GM12878 (cell line): ENCODE results near the gene DEXI. TPM values are rescaled to one million over a fixed set of nuclear protein-coding genes. Genes with fewer than 3 reads are reported as not detected.

Experiments
- ATAC-seq: fragments of 200-7000 bp; cut with Tn5 transposase; 3 replicates; pipeline ENCODE4 v1.9.1; 2020; ENCODE audit warnings: mild to moderate bottlenecking, moderate library complexity
- BruUV-seq: library from RNA; stranded (reverse); fragments of 400-500 nt; replicated peaks from 2 replicates; lab custom pipeline; 2021; lab: Mats Ljungman, UMichigan
- CTCF ChIA-PET: fragments of 300-600 bp; sonication (Branson Sonifier 250); formaldehyde crosslinking; extraction: SDS; loops from one replicate; lab custom pipeline; 2021; ENCODE audit warnings: inconsistent platforms; lab: Yijun Ruan, JAX
- POLR2A ChIA-PET: fragments of 350-600 bp; formaldehyde crosslinking; extraction: SDS; loops from one replicate; lab custom pipeline; 2021; ENCODE audit warnings: inconsistent platforms; lab: Charles Lee
- RAD21 ChIA-PET: fragments of 300-600 bp; sonication (Branson Sonifier 250); formaldehyde crosslinking; loops from one replicate; lab custom pipeline; 2023; ENCODE audit warnings: antibody characterized with exemption; ENCODE audit not compliant: unreplicated experiment; lab: Charles Lee
- SMC1A ChIA-PET: fragments of 300-600 bp; sonication (Branson Sonifier 250); formaldehyde crosslinking; loops from one replicate; lab custom pipeline; 2023; ENCODE audit not compliant: unreplicated experiment, uncharacterized antibody; lab: Charles Lee
- DNase-seq: peaks from one replicate; pipeline ENCODE4 v3.0.0-alpha.2; 2011; ENCODE audit warnings: low read depth, low spot score
- FAIRE-seq: peaks from 3 replicates; lab custom pipeline; 2011; peaks lifted over from hg19 to GRCh38; lab: Jason Lieb, UNC
- H2AFZ ChIP-seq: 2 replicates; pipeline ENCODE4 v1.6.0; 2011; ENCODE audit warnings: low read depth, low read length, control low read depth; ENCODE audit not compliant: control insufficient read depth
- H3K27ac ChIP-seq: 2 replicates; pipeline ENCODE4 v1.5.1; 2011; ENCODE audit warnings: control low read depth; ENCODE audit not compliant: control insufficient read depth, insufficient read depth
- H3K27me3 ChIP-seq, 2 experiments: replicated peaks in 1 of 2; 2 replicates each; pipeline versions ENCODE4 v1.6.0 to v1.6.1; 2011; ENCODE audit warnings: low read length in 1 of 2; ENCODE audit not compliant: control insufficient read depth in 2 of 2, insufficient read depth in 2 of 2
- H3K36me3 ChIP-seq, 2 experiments: 2 replicates each; pipeline ENCODE4 v1.5.1; 2011; ENCODE audit warnings: low read length in 1 of 2; ENCODE audit not compliant: control insufficient read depth in 2 of 2, insufficient read depth in 2 of 2
- H3K4me1 ChIP-seq: 2 replicates; pipeline ENCODE4 v1.6.1; 2011; ENCODE audit warnings: mild to moderate bottlenecking, low read length, moderate library complexity, mixed read lengths; ENCODE audit not compliant: control insufficient read depth, insufficient read depth
- H3K4me2 ChIP-seq: 2 replicates; pipeline ENCODE4 v1.6.0; 2011; ENCODE audit warnings: control low read depth; ENCODE audit not compliant: control insufficient read depth, insufficient read depth
- H3K4me3 ChIP-seq: fragments of 200-600 bp; sonication (generic); 2 replicates; pipeline ENCODE4 v1.5.1; 2016
- H3K79me2 ChIP-seq: 2 replicates; pipeline ENCODE4 v1.6.0; 2011; ENCODE audit warnings: low read length; ENCODE audit not compliant: control insufficient read depth, insufficient read depth
- H3K9ac ChIP-seq: 2 replicates; pipeline ENCODE4 v1.8.0; 2011; ENCODE audit warnings: low read length, control low read depth, mixed read lengths; ENCODE audit not compliant: control insufficient read depth, insufficient read depth
- H3K9me3 ChIP-seq: replicated peaks from 3 replicates; pipeline ENCODE4 v1.5.1; 2011; ENCODE audit warnings: mild to moderate bottlenecking, low read length; ENCODE audit not compliant: control insufficient read depth, insufficient read depth
- H4K20me1 ChIP-seq: 2 replicates; pipeline ENCODE4 v1.6.0; 2011; ENCODE audit not compliant: control insufficient read depth, insufficient read depth
- ATF7 ChIP-seq: fragments of 450-650 bp; IDR thresholded peaks from 2 replicates; pipeline ENCODE4 v1.6.1; 2016; ENCODE audit warnings: low read depth, mild to moderate bottlenecking
- BCL11A ChIP-seq: IDR thresholded peaks from 2 replicates; pipeline ENCODE4 v1.6.1; 2011; ENCODE audit warnings: low read depth, low read length
- HDAC2 ChIP-seq: fragments of 200-600 bp; sonication (generic); IDR thresholded peaks from 2 replicates; pipeline ENCODE4 v1.6.1; 2017
- KAT2A ChIP-seq: conservative IDR thresholded peaks from 2 replicates; pipeline ENCODE4 v1.6.1; 2011; ENCODE audit warnings: low read depth, low read length; ENCODE audit not compliant: control insufficient read depth
- MEF2B ChIP-seq: fragments of 450-650 bp; IDR thresholded peaks from 2 replicates; pipeline ENCODE4 v1.6.1; 2018; ENCODE audit warnings: mild to moderate bottlenecking, moderate library complexity; ENCODE audit not compliant: partially characterized antibody, poor library complexity, severe bottlenecking
- MTA2 ChIP-seq: fragments of 450-650 bp; IDR thresholded peaks from 2 replicates; pipeline ENCODE4 v1.6.1; 2016; ENCODE audit warnings: low read depth, mild to moderate bottlenecking, moderate library complexity
- NR2F1 ChIP-seq: fragments of 450-650 bp; conservative IDR thresholded peaks from 2 replicates; pipeline ENCODE4 v1.6.1; 2017; ENCODE audit warnings: mild to moderate bottlenecking
- RAD51 ChIP-seq: fragments of 450-650 bp; IDR thresholded peaks from 2 replicates; pipeline ENCODE4 v1.6.1; 2016; ENCODE audit warnings: moderate library complexity, mild to moderate bottlenecking, inconsistent platforms
- RUNX3 ChIP-seq: IDR thresholded peaks from 2 replicates; pipeline ENCODE4 v1.6.1; 2012; ENCODE audit warnings: low read length, inconsistent platforms
- SMAD1 ChIP-seq: fragments of 450-650 bp; IDR thresholded peaks from 2 replicates; pipeline ENCODE4 v1.6.1; 2018; ENCODE audit warnings: mild to moderate bottlenecking, low read depth; ENCODE audit not compliant: partially characterized antibody
- WRNIP1 ChIP-seq: IDR thresholded peaks from 2 replicates; pipeline ENCODE4 v1.6.1; 2011; ENCODE audit warnings: low read depth, low read length, improper control_type of control experiment, borderline replicate concordance
- WGBS: methylation state at CpG from one replicate; pipeline ENCODE4 v1.1.6; 2016; ENCODE audit warnings: low lambda C conversion rate; ENCODE audit not compliant: insufficient replicate concordance, insufficient coverage; ENCODE audit errors: missing lambda C conversion rate; 5-methylcytosine and 5-hydroxymethylcytosine counted together
- in situ Hi-C: fragments of 300-500 bp; cut with MboI; formaldehyde crosslinking; loops from 9 replicates; pipeline ENCODE4 v1.14.3; 2018; ENCODE audit warnings: mixed read lengths
- intact Hi-C: fragments of 100-400 bp; cut with micrococcal nuclease; formaldehyde crosslinking; loops from one replicate; pipeline ENCODE4 v1.14.2; 2022; ENCODE audit not compliant: unreplicated experiment
- polyA plus RNA-seq, 11 experiments: library from polyadenylated mRNA; depleted of rRNA in 4 of 11; unstranded in 6 of 11; stranded (reverse) in 5 of 11; fragments of >200 nt; fragmentation: Nextera tagmentation in 4 of 11; fragmentation: Illumina TruSeq in 1 of 11; extraction: Ambion mirVana in 4 of 11; extraction: Trizol in 1 of 11; gene quantifications; 1 replicate in 1 of 11; 2 replicates in 10 of 11; pipeline versions ENCODE4 v1.2.1 to v1.2.3, GENCODE V29; 2011 to 2016; ENCODE audit warnings: inconsistent platforms in 2 of 11, missing spikeins in 2 of 11, low read depth in 1 of 11
- total RNA-seq, 4 experiments: library from RNA; depleted of rRNA in 3 of 4; stranded (reverse); fragments of >200 nt in 3 of 4; fragmentation: Illumina TruSeq in 1 of 4; extraction: Trizol in 1 of 4; gene quantifications; 2 replicates each; pipeline versions ENCODE4 v1.2.1 to v1.2.3, GENCODE V29; 2013 to 2021
- TF ChIP-seq, protein P1 (sequence below), 3 experiments: IDR thresholded peaks in 2 of 3; conservative IDR thresholded peaks in 1 of 3; 2 replicates each; pipeline ENCODE4 v1.5.1; 2011; ENCODE audit warnings: low read depth in 3 of 3, low read length in 3 of 3, mild to moderate bottlenecking in 3 of 3, control low read depth in 2 of 3, moderate library complexity in 2 of 3, inconsistent platforms in 1 of 3, mixed read lengths in 1 of 3; ENCODE audit not compliant: control insufficient read depth in 2 of 3, insufficient read depth in 1 of 3; ENCODE audit errors: extremely low read depth in 1 of 3
- TF ChIP-seq, protein P2 (sequence below): fragments of 450-650 bp; IDR thresholded peaks from 2 replicates; pipeline ENCODE4 v1.6.1; 2017; ENCODE audit warnings: mild to moderate bottlenecking, moderate library complexity
- TF ChIP-seq, protein P3 (sequence below): fragments of 450-650 bp; formaldehyde crosslinking; IDR thresholded peaks from 2 replicates; pipeline ENCODE4 v1.5.0; 2022; ENCODE audit warnings: mild to moderate bottlenecking, missing genetic modification characterization

DEXI gene
- total and polyA plus RNA-seq, 10 of the 15 experiments (the other 5 are each of a cell fraction or from before 2014, with no cell fraction given): 1.4 to 26.3 (median 18.4) TPM

DNA sequence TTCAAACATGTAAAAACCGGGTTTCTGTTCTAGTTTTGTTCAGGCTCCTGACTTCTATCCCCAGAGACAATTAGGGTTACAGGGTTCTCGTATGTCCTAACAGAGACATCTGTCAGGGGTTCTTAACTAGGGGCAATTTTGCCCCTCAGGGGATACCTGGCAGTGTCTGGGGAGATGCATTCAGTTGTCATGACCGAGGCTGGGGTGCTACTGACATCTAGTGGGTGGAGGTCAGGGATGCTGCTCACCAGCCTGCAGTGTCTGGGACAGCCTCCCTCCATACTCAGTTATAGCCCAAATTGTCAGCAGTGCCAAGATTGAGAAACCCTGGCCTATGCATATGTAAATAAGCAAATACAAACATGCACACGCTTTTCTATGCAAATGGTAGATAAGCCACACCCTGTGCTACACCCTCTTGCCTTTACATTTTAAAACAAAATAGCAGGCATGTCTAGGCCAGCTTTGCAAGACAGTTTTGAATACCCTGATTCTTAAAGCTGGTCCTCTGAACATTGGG, 39.5 kb upstream of the DEXI start:
- Histone ChIP-seq H3K27me3 (no peaks in the 10 kb centered on the region), H3K9ac (no peak overlapping the region; the same call in 1 of the 2 replicates), H2AFZ (no peak overlapping the region), H3K4me1 (peaks cover 20% of the 10 kb centered on the region), H4K20me1 (no peaks in the 10 kb centered on the region), H3K4me2 (peak overlapping the region; percentile 71), H3K9me3 (no peaks in the 10 kb centered on the region), H3K79me2 (no peaks in the 10 kb centered on the region), H3K4me3 (no peak overlapping the region), H3K27ac (peak overlapping the region; percentile 55; the same call in 1 of the 2 replicates), H3K36me3 (peaks cover 12 to 16% of the 10 kb centered on the region in 2 experiments)
- DNase-seq: no peak
- FAIRE-seq: peak; percentile 81
- intact Hi-C loops (loop anchor here (1.0 to 5.0 kb wide), 3 partner anchors 15 to 276 kb away; partner anchors contain the start of gene SOCS1), in situ Hi-C loops (no loop called here)
- ChIA-PET RAD21 (interaction anchor here (0.8 to 4.6 kb wide), 13 partner anchors 10 to 375 kb away, joined by 3 to 47 read pairs (median 5); partner anchors contain the start of gene SOCS1), CTCF (interaction anchor here (0.5 to 4.7 kb wide), 19 partner anchors 9 to 378 kb away, joined by 3 to 61 read pairs (median 4); partner anchors contain the start of gene SOCS1), SMC1A (interaction anchor here (0.7 to 3.3 kb wide), 14 partner anchors 10 to 376 kb away, joined by 4 to 48 read pairs (median 6); partner anchors contain the start of gene SOCS1), POLR2A (interaction anchor here (1.2 to 2.8 kb wide), 6 partner anchors 17 to 316 kb away, joined by 3 to 15 read pairs (median 4); partner anchors contain the start of gene SOCS1)
- BruUV-seq: no TSS peak
- ATAC-seq: peak; percentile 94
- 0% methylated on average over 4 of the region's 4 CpGs for WGBS
- 0 out of 2 replicates have a peak, but pooled peaks have one; percentile 22 for TF ChIP-seq RUNX3
- peak; percentile 99 for TF ChIP-seq MEF2B
- TF ChIP-seq ATF7: peak; percentile 57; the same call in 1 of the 2 replicates
- TF ChIP-seq SMAD1: peak; percentile 65
- TF ChIP-seq, protein P1, sequence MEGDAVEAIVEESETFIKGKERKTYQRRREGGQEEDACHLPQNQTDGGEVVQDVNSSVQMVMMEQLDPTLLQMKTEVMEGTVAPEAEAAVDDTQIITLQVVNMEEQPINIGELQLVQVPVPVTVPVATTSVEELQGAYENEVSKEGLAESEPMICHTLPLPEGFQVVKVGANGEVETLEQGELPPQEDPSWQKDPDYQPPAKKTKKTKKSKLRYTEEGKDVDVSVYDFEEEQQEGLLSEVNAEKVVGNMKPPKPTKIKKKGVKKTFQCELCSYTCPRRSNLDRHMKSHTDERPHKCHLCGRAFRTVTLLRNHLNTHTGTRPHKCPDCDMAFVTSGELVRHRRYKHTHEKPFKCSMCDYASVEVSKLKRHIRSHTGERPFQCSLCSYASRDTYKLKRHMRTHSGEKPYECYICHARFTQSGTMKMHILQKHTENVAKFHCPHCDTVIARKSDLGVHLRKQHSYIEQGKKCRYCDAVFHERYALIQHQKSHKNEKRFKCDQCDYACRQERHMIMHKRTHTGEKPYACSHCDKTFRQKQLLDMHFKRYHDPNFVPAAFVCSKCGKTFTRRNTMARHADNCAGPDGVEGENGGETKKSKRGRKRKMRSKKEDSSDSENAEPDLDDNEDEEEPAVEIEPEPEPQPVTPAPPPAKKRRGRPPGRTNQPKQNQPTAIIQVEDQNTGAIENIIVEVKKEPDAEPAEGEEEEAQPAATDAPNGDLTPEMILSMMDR (IDR thresholded peaks at IDR 0.05 in 2 of 3, conservative IDR thresholded peaks at IDR 0.05 in 1 of 3; ENCODE audit: control insufficient read depth in 2 of 3, extremely low read depth in 1 of 3, insufficient read depth in 1 of 3, low read depth in 3 of 3, low read length in 3 of 3): peak; percentile 78 to 85 (median 80)
- TF ChIP-seq HDAC2: no peak
- peak; percentile 35; the same call in 1 of the 2 replicates for TF ChIP-seq NR2F1
- TF ChIP-seq RAD51: no peak
- TF ChIP-seq MTA2: peak; percentile 48; the same call in 1 of the 2 replicates
- TF ChIP-seq KAT2A: no peak
- TF ChIP-seq, protein P2, sequence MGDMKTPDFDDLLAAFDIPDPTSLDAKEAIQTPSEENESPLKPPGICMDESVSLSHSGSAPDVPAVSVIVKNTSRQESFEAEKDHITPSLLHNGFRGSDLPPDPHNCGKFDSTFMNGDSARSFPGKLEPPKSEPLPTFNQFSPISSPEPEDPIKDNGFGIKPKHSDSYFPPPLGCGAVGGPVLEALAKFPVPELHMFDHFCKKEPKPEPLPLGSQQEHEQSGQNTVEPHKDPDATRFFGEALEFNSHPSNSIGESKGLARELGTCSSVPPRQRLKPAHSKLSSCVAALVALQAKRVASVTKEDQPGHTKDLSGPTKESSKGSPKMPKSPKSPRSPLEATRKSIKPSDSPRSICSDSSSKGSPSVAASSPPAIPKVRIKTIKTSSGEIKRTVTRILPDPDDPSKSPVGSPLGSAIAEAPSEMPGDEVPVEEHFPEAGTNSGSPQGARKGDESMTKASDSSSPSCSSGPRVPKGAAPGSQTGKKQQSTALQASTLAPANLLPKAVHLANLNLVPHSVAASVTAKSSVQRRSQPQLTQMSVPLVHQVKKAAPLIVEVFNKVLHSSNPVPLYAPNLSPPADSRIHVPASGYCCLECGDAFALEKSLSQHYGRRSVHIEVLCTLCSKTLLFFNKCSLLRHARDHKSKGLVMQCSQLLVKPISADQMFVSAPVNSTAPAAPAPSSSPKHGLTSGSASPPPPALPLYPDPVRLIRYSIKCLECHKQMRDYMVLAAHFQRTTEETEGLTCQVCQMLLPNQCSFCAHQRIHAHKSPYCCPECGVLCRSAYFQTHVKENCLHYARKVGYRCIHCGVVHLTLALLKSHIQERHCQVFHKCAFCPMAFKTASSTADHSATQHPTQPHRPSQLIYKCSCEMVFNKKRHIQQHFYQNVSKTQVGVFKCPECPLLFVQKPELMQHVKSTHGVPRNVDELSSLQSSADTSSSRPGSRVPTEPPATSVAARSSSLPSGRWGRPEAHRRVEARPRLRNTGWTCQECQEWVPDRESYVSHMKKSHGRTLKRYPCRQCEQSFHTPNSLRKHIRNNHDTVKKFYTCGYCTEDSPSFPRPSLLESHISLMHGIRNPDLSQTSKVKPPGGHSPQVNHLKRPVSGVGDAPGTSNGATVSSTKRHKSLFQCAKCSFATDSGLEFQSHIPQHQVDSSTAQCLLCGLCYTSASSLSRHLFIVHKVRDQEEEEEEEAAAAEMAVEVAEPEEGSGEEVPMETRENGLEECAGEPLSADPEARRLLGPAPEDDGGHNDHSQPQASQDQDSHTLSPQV: peak; percentile 65; the same call in 1 of the 2 replicates
- TF ChIP-seq, protein P3, sequence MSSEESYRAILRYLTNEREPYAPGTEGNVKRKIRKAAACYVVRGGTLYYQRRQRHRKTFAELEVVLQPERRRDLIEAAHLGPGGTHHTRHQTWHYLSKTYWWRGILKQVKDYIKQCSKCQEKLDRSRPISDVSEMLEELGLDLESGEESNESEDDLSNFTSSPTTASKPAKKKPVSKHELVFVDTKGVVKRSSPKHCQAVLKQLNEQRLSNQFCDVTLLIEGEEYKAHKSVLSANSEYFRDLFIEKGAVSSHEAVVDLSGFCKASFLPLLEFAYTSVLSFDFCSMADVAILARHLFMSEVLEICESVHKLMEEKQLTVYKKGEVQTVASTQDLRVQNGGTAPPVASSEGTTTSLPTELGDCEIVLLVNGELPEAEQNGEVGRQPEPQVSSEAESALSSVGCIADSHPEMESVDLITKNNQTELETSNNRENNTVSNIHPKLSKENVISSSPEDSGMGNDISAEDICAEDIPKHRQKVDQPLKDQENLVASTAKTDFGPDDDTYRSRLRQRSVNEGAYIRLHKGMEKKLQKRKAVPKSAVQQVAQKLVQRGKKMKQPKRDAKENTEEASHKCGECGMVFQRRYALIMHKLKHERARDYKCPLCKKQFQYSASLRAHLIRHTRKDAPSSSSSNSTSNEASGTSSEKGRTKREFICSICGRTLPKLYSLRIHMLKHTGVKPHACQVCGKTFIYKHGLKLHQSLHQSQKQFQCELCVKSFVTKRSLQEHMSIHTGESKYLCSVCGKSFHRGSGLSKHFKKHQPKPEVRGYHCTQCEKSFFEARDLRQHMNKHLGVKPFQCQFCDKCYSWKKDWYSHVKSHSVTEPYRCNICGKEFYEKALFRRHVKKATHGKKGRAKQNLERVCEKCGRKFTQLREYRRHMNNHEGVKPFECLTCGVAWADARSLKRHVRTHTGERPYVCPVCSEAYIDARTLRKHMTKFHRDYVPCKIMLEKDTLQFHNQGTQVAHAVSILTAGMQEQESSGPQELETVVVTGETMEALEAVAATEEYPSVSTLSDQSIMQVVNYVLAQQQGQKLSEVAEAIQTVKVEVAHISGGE (CRISPR knock-in tag): no peak
- TF ChIP-seq WRNIP1: no peak; the same call in 1 of the 2 replicates
- no peak for TF ChIP-seq BCL11A
